ENCODE data around the gene PCDHA6.

DNA sequence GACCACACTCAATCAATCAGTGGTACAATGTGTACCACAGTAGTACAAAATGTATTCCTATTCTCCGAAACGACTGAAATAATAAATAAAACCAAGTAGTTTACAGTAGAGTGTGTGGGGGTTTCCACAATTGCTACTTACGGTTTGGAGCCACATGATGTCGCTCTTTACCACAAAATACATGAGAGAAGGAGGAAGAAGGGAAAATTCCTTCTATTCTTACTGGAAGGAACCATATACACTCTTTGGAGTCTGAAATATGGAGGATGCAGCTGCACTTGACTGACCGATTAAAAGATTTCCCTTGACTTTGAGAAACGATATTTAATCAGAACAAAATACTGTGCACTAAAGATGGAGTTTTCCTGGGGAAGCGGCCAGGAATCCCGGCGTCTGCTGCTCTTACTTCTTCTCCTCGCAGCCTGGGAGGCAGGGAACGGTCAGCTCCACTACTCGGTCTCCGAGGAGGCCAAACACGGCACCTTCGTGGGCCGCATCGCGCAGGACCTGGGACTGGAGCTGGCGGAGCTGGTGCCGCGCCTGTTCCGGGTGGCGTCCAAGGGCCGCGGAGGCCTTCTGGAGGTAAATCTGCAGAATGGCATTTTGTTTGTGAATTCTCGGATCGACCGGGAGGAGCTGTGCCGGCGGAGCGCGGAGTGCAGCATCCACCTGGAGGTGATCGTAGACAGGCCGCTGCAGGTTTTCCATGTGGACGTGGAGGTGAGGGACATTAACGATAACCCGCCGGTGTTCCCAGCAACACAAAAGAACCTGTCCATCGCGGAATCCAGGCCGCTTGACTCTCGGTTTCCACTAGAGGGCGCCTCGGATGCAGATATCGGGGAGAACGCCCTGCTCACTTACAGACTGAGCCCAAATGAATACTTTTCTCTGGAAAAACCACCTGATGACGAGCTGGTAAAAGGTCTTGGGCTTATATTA is 20.7 kb upstream of the PCDHA6 start, which contains the start of gene PCDHA4:
- TF ChIP-seq, protein P1, sequence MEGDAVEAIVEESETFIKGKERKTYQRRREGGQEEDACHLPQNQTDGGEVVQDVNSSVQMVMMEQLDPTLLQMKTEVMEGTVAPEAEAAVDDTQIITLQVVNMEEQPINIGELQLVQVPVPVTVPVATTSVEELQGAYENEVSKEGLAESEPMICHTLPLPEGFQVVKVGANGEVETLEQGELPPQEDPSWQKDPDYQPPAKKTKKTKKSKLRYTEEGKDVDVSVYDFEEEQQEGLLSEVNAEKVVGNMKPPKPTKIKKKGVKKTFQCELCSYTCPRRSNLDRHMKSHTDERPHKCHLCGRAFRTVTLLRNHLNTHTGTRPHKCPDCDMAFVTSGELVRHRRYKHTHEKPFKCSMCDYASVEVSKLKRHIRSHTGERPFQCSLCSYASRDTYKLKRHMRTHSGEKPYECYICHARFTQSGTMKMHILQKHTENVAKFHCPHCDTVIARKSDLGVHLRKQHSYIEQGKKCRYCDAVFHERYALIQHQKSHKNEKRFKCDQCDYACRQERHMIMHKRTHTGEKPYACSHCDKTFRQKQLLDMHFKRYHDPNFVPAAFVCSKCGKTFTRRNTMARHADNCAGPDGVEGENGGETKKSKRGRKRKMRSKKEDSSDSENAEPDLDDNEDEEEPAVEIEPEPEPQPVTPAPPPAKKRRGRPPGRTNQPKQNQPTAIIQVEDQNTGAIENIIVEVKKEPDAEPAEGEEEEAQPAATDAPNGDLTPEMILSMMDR (IDR thresholded peaks at IDR 0.05), result no peak
- TF ChIP-seq POLR2A (IDR thresholded peaks at IDR 0.05), result no peak

All from lower leg skin (tissue), 3 donors.